ENCODE results near the gene DRAXIN.

Gene DRAXIN

DNA sequence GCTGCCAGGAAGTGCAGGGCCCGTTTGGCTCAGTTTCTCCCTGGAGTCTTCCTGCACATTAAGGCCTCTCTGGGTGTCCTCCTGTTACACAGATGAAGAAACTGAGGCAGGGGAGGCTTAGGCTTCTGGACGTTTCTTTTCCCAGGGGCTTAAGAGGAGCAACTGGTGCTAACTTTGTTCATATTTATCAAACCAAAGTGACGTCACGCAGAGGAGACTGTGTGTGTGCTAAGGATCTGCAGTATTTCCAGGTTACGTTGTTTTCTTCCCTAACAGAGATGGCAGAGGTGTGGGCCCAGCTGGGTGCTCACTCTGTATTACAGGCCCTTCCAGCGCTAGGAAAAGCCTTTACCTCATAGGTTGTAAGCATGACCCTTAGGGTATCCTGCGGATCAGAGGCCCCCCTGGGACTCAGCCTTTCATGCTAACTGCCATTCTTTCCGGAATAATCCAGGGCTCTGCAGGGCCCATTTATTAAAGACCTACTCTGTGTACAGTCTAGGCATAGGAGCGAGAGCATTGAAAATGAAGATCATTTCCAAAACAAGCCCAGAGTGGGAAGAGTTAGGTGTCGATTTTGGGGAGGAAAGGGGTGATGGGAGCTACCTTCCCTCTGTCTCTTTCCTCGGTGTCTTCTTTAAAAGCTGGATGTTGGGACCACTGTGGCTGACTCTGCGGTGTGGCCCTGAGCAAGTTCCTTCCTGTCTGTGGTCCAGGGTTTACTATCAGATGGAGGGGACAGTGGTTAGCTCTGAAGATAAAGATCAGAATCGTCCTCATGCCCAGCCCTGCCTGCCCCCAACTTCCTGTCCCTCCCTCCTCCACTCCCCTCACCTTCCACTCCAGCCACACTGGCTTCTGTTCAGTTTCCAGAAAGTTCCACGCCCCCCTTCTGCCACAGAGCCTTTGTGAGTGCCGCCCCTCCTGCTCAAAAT, 49.0 kb downstream of the DRAXIN start:
- peak; percentile 23 for DNase-seq

DNA sequence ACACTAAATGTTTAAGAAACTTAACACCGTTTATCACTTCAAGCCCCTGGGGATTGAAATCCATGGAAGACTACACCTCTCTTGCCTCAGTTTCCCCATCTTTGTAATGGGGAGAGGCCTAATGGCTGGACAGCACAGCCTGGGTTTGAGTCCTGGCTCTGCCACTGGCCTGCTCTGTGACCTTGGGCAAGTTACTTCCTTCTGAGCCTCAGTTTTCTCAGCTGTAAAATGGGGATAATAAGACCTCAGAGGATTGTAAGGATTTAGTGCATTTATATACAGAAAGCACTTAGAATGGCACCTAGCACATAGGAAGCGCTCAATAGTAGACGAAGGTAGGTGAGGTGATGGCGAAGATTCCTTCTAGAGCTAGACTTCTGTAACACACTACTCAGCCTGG, 50.0 kb downstream of the DRAXIN start:
- no peak for DNase-seq

DNA sequence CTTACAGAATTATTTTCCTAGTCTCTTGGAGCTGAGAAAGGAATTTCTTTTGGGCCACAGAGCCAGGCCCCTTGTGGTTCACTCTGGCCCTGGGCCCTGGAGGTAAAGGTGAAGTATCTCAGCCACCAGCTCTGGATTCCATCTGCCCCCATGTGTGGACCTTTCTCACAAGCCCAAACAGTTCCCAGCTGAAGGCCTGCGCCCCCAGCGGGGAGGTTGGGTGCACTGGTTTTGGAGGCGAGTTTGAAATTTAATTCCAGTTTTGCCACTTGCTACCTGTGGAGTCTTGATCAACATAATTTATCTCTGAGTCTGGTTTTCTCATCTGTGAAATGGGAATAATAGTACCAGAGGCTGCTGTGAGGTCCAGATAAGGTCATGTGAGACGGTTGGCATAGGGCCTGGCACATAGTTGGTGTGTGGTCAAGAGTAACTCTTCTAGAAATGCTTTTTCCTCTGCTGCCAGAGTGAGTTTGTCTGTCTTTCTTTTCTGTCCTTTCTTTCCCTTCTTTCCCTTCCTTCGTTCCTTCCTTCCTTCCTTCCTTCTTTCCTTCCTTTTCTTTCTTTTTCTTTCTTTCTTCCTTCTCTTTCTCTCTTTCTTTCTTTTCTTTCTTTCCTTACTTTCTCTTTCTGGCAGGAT, 50.5 kb downstream of the DRAXIN start:
- no peak for DNase-seq

DNA sequence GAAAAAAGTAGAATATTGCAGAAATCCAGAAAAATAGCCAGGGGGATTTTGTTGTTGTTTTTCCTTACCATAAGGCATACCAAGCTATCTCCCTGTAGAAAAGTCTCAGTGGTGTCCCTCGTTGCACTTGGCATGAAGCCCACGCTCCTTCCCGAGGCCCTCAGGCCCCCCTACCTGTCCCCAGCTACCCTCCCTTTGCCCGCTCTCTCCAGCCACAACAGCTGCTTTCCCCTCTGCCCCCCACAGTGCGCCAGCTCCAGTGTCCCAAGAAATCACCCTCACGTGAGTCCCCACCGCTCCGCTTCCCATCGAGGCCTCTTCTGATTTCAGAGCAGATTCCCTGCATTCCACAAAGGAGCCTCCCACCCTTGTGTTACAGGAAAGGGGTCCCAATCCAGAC, 52.8 kb downstream of the DRAXIN start:
- DNase-seq: no peak

DNA sequence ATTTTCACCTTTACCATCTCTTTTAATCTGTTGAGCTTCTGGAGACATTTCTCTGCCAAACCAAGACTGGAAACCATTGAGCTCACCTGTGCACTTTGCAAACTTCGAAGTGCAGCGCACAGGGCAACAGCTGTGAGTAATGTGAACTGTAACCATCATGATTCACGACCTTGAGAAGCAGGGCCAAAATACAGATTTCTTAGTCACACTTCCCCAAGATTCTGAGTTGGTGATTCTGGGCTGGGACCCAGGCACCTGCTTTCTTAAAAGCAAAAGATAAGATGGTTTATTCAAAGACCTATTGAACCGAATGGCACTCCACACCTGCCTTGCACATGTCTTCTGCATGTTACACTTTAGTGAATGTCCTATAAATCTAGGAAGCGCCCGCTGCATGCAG, 54.6 kb downstream of the DRAXIN start:
- no peak for DNase-seq

DNA sequence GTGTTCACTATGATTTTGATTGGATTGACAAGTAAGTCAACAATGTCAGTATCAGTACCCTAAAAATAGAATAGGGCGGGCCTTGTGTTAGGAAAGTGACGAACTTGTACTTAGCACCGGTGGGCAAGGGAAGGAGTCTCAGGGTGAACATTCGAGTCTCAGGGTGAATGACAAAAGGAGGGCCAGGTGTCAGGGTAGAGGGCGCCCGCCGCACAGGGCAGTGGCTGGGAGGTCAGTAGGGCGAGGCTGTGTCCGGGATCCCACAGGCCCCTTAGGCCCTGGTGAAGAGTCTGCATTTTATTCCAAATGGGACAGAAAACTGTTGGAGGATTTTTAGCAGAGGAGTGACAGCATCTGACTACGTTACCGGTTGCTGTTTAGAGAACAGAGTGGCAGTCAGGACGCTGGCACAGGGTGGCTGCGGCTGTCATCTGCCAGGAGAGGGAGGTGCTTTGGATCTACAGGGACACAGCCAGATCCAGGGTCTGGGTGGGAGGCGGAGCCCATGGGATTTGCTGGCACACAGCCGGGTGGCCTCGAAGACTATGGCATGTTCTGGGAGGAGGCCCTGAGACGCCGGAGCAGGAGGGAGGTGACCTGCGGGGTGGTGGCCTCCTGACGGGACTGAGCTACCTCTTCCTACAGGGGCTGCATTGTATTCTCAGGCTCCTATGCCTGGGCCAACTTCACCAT, 55.4 kb downstream of the DRAXIN start:
- DNase-seq: no peak

DNA sequence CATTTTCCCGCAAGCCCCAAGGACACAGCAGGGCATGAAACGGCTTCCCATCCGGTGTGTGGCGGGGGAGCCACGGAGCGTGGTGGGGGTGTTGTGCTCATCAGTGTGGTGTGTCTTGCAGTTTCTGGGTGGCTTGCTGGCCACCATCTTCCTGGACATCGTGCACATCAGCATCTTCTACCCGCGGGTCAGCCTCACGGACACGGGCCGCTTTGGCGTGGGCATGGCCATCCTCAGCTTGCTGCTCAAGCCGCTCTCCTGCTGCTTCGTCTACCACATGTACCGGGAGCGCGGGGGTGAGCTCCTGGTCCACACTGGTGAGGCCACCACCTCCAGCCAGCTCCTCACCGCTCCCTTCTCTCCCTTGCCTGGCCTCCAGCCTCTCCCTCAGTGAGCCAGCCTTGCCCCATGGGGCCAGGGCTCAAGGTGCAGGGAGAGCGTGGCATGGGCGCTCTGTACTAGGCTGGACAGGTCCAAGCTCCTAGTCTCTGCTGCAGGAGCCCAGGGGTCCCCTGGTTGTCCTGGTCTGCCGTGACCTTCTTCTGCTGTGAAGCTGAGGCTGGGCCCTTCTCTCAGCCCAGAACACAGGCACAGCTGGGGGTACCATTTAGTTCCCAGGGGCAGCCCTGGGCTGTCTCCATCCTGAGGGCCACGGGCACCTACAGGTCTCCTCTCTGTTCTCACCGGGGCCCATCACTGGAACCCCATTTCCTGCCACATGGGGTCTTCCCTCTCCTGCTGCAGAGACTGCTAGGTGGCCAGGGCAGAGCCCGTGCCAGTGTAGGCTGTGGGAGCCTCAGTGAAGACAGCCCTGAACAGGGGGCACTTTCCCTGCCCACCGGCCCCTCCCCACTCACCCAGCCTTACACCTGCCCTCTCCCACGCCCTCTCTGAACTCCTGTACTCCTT, 57.0 kb downstream of the DRAXIN start:
- no peak for DNase-seq

DNA sequence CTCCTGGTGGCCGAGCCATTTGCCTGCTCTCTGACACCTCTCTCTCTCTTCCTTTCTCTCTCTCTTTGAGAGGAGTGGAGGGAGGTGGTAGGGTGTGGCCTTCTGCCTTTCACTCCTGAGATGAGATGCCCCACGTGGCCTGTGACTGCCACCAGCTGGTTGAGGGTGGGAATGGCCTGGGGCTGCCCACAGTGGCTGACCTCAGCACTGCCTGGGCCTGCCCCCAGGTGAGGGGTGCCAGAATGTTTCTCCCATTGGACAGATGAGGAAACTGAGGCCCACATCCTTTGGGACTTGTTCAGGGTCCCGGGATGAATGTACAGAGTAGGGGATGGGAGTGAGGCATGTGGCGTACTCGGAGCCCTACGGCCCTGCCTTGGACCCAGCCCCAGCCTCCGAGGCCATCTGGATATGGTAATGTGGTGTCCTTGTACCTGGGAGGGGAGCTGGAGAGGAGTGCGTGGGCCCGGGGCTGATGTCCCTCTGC, 57.7 kb downstream of the DRAXIN start:
- DNase-seq: peak; percentile 76

DNA sequence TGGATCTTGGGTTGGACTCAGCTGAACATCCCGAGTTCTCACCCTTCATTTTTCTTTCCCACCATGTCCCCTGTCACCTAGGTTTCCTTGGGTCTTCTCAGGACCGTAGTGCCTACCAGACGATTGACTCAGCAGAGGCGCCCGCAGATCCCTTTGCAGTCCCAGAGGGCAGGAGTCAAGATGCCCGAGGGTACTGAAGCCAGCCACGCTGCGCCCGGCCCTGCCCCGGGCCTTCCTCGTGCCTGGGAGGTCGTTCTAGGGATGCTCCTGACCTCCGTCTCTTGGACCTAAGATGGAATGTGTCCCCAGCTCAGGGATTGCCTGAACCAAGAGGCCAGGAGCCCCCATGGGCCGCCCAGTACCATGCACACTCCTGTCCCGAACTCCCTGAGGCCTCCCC, 58.5 kb downstream of the DRAXIN start:
- DNase-seq: no peak

DNA sequence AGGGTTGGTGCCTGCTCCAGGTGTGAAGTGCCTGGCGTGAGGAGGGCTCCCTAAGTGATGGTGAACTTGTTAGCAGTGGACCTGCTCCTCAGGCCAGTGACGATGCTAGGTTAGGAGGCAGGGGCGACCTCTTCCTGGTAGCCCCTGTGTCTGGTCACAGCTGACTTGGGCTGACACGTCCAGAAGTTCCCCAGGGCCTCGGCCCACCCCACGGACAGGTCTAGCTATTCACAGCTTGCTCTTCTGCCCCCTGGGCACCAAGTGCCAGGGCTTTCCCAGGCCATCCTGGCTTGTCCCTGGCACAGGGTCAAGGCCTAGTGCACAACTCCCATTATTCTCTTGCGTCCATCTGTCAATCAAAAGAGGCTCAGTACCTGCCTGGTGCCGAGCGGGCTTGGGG, 59.6 kb downstream of the DRAXIN start:
- DNase-seq: no peak

DNA sequence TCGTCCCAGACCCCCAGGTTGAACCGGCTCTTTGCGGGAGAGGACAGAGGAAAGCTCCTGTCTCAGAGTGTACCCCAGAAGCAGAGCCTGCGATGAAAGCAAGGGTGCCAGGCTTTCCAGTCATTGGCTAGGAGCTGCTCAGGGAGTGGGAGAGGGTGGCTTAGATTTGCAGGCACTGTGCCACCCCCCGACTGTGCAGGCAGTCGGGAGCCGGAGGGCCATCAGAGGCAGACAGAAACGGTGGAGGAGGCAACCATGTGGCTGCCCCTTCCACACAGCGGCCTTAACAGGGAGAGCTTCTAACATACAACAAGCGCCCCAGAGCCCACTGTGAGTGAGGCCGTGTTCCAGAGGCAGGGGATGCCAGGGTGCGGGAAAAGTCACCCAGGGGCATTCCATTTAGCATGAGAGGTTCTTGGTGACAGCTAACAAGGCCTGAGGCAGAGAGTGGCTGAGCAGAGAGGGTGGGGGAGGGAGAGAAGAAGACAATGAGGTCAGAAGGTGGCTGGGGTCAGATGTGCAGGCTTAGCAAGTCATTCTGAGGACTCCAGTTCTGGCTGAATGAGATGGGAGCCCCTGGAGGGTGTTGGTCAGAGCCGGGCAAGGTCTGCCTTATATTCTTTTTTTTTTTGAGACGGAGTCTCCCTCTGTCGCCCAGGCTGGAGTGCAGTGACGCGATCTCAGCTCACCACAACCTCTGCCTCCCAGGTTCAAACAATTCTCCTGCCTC, 61.0 kb downstream of the DRAXIN start:
- DNase-seq: no peak

DNA sequence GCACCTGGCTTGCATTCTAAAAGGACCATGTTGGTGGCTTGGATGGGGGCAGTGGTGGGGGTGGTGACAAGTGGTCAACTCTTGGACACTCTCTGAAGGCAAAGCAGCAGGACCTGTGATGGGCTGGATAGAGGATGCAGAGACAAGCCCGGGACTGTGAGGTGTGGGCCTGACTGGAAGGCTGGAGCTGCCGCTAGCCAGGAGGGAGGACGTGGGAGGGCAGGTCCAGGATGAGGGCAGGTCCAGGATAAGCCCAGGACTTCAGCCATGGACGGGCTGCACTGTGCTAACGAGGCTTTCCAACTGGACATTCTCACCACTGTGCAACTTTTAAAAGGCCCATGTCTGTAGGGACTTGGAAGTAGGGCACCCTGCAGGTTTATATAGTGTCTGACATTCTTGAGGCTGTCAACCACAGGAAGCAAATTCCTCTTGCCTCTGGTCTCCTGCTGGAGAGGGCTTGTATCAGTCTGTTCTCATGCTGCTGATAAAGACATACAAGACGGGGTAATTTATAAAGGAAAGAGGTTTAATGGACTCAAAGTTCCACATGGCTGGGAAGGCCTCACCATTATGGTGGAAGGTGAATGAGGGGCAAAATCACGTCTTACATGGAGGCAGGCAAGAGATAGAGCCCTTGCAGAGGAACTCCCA, 62.2 kb downstream of the DRAXIN start:
- DNase-seq: no peak

DNA sequence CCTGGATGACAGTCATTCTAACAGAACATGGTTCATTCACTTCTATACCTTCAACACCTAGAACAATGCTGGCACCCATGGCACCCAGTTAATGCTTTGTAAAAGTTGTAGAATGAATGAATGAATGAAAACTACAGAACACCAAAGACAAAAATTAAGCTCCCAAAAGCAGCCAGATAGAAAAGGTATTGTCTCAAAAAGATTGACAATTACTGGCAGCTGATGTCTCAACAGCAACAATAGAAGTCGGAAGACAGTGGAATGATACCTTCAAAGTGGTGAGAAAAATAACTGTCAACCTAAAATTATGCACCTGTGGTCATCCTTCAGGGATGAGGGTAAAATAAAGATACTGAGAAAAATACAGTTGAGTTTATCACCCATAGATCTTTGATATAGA, 65.5 kb downstream of the DRAXIN start:
- no peak for DNase-seq

DNA sequence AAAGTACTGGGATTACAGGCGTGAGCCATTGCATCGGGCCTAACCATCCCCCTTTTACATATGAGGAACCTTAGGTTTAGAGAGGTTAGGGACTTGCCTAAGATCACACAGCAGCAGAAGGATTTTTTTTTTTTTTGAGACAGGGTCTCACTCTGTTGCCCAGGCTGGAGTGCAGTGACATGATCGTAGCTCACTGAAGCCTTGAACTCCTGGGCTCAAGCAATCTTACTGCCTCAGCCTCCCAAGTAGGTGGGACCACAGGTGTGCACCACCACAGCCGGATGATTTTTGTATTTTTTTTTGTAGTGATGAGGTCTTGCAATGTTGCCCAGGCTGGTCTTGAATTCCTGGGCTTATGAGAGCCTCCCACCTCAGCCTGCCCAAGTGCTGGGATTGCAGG, 68.3 kb downstream of the DRAXIN start:
- no peak for DNase-seq

DNA sequence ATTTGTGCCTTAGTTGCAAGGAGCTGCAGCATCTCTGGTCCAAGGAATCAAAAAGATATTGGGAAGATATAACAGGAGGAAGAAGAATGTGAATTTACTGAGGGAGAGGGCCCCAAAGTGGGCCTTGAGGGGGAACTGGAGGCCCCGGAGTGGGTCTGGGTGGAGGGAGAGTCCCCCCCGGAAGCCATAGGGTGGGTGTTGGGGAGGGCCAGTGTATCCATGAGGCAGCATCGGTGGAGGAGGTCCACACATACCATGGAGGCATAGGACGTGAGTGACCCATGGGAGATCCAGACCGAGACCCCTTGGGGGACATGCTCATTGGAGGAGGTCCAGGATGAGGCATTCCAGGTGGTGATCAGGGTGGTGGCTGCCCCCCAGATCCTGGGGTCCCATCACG, 69.8 kb downstream of the DRAXIN start:
- no peak for DNase-seq

DNA sequence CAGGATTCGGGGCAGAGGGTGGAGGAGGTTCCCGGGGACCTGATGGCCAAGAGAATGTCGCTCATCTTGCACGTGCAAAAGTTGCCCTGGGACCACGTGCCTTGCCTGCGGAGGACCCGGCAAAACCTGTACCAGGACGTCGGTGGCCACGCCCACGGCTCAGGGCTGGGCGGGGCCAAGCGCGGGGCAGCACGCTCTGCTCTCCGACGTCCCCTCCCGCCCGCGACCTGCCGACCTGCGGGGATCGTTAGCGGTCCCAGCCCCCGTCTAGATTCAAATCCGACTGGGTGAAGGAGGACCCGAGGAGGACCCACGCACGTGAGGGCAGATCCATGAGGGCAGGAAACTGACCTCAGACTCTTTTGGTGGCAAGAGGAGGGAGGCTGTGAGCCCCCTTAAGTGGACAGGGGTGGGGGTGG, 70.5 kb downstream of the DRAXIN start, which contains the start of gene C1orf167:
TSS of gene C1orf167 (plus strand) at position 206 of the 419 bp plus-strand sequence. CDS start 2,208 bp downstream, outside the sequence.
- DNase-seq: peak; percentile 55

DNA sequence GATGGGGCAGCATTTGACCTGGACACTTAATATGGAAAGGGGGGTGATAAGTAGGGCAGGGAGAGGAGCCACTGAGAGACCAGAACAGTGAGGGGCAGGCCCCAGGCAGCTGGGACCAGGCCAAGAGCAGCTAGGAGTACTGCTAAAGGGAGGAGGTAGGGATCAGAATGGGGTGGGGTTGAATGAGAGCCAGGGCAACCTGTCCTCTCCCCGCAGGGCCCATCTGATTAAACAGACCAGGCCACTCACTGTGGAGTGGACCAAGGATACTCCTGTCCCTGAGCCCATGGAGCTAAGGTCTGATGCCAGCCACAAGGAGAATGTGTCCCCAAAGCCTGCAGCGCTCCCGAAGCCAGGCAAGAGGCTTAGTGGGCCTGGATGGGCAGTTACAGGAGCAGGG, 72.6 kb downstream of the DRAXIN start:
- DNase-seq: no peak

DNA sequence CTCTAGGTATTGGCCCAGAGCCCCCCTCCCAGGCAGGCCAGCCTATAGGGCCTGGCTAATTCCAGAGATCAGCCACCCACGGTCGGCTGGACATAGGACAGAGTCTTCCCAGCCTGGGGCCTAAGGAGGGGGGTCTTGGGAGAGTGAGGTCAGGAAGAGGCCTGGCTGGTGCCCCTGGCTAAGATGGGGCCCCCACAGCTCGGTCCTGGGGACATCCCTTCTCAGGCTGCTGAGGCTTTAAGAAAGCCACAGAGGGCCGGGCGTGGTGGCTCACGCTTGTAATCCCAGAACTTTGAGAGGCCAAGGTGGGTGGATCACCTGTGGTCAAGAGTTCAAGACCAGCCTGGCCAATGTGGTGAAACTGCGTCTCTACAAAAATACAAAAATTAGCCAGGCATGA, 73.0 kb downstream of the DRAXIN start:
- no peak for DNase-seq

DNA sequence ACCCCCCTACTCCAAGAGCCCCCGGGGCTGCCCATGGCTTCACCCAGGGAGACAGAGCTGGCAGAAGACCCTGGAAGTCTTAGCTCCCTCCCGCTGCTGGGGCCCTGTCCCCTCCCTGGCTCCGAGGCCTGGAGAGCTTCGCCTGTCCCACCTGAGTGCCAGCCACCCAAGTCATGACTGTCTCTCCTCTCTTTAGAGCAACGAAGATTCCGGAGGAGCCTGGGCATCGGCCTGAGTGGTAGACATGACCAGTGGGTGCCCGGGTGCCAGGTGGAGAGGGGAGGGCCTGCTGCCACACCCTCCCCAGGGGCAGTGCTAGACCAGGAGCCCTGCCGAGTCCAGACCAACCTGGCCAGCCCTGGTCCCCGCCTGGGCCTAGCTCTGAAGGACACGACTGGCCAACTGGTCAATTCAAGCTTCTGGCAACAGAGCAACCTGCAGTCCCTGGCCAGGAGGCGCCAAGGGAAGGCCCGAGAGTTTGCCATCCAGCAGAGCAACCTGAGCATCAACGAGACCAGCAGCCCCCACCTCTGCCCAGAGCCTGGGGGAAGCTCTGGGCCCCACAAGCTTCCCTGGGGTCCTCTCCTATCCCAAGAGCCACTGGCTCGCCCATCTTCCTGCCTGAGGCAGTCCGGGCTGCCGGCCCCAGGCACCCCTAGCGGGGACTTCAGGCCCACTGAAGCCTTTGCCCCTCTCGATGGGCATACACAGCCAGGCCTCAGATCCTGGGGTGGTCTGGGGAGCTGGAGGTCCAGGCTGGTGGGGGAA, 74.3 kb downstream of the DRAXIN start:
- DNase-seq: no peak

DNA sequence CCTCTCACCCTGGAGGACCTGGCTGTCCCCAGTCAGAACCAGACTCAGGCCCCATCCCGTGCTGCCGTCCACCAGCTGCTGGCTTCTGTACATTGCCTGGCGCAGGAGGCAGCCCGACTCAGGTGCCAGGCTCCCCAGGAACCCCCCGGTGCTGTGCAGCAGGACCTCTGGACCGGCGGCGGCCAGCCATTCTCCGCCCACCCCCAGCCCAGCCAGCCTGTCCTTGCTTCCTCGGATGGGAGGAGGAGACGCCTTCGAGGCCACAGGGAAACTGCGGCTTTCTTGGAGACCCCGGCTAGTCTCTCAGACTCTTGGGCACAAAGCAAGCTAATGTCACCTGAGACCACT, 74.9 kb downstream of the DRAXIN start:
- no peak for DNase-seq

Data from CD4-positive, alpha-beta T cell treated with Interleukin-6 for 4 hours (primary cell).